Lung microvascular endothelial cell (primary cell): ENCODE data around the gene TFF1. TPM values are rescaled to one million over a fixed set of nuclear protein-coding genes. Genes with fewer than 3 reads are reported as not detected.

Experiments
- DNase-seq, 2 donors: peaks; one replicate each; pipeline versions ENCODE4 v3.0.0 to v3.0.0-alpha.2; 2010; ENCODE audit warnings: low read depth in 2 of 2
- total RNA-seq: library from RNA; depleted of rRNA; stranded (reverse); fragments of >200 nt; gene quantifications from 2 replicates; pipeline ENCODE4 v1.2.1, GENCODE V29; 2014

TFF1 gene
- total RNA-seq, 1 donor from 2014 or later = not detected

DNA sequence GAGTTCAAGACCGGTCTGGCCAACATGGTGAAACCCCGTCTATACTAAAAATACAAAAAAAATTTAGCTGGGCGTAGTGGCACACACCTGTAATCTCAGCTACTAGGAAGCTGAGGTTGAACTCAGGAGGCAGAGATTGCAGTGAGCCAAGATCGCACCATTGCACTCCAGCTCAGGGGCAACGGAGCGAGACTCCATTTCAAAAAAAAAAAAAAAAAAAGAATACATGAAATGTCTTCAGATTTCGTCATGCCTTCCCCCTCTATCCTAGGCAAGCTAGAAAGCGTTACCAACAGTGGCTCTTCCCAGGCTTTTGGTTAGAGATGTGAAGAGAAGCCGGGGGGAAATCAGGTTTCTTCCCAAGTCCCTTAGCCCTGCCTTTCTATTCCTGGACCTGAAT, 3.6 kb downstream of the TFF1 start:
- no peak for DNase-seq

GRCh38 chr21:42362198-42362597, 4.1 kb downstream of the TFF1 start:
- DNase-seq = no peak

DNA sequence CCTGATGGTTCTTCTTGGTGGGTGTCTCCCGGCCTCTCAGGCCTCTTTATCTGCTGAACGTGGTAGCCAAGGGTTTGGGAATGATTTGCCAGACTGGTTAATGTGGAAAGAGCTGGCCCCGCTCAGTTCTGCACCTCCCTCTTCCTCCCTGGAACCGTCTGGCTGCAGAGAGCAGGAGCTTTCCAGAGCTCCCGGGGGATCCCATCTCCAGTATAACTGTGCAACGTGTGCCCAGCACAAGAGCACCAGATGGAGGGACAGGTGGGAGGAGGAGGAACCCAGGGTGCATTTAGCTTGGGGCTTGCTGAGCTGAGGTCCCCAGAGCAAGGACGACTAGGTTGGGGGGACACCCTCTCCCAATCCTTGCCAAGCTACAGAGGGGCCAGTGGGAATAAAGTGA, 5.0 kb downstream of the TFF1 start:
- no peak for DNase-seq

DNA sequence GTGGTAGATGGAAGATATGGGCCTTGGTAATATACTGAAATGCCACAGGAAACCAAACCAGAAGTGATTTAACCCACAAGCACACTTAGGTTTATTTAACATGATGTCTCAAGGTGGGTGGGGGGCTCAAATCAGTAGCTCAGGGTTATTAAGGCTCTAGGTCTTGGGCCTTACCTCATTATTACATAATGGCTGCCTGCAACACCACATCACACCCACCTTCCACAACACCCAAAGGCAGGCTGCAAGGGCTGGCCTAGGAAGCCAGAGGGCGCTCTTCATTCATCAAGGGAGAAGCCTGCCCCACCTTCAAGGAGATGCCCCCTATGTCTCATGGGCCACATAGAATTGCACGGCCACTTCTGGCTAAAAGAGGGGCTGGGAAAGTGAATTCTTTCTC, 6.0 kb downstream of the TFF1 start:
- DNase-seq = no peak

GRCh38 chr21:42358937-42359336, 7.4 kb downstream of the TFF1 start:
- no peak for DNase-seq

- DNase-seq = no peak
Observed at GRCh38 chr21:42358261-42358660, 8.1 kb downstream of the TFF1 start.

DNA sequence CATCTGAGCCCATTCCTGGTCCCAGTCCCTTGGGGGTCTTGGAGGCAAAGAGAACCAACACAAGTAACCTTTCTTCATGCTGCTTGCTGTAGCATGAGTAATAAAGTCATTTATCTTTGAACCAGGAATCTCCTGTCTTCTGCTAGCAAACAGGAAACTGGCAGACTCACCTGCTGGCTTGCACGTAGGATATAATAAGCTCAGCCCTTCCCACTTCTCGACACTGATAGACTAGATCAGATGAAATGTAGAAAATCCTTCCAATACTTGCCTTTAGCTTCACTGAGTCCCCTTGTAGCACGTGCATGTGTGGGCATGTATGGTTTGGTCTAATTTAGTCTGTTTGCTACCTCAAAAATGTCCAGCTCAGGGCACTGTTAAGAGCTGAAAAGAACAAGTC, 9.0 kb downstream of the TFF1 start:
- DNase-seq = no peak

DNA sequence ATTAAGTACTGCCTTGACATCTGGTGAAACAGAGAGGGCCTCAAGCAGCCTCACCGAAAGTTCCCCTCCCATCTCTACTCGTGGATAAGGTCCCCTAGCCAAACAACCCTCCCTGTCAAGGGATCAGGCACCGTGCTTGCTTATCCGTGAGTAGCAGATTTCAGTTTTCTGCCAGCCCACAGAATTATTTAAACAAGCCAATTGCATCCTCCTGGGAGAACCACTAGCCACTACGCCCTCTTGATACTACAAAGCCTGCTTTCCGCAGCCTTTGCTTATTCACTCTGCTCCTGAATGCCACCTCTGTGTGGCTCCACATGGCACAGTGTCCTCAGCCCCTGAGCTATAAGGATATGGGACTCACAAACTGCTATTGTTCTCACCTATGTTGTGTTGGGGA, 9.7 kb downstream of the TFF1 start:
- no peak for DNase-seq

DNA sequence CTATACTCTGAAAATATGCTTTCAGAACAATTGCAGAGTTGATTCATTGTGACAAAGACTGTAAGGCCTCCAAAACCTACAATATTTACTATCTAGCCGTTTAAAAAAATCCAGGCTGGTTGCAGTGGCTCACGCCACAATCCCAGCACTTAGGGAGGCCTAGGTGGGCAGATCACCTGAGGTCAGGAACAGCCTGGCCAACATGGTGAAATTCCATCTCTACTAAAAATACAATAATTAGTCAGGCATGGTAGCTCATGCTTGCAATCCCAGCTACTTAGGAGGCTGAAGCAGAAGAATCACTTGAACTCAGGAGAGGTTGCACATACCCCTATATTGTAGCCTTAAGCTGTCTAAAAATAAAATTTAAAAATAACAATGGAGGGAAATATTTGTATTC, 10.3 kb downstream of the TFF1 start:
- DNase-seq = no peak

DNA sequence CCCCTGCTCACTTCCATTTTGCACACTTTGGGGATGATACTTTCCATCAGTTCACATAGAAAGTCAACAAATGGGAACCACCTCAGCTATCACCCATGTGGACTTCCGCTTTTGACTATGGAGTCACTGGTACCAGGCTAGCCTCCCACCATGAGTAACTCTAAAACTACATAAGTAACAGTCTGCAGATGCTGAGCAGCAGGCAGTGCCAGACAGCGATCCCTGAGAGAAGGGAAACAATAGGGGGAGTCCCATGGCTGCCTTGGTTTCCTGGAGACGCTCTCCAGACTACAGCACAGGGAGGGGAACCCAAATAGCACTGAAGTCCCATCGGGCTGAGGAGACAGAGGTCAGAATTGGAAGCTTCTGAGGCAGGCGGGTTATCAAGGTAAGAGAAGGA, 12.7 kb downstream of the TFF1 start:
- no peak for DNase-seq

DNA sequence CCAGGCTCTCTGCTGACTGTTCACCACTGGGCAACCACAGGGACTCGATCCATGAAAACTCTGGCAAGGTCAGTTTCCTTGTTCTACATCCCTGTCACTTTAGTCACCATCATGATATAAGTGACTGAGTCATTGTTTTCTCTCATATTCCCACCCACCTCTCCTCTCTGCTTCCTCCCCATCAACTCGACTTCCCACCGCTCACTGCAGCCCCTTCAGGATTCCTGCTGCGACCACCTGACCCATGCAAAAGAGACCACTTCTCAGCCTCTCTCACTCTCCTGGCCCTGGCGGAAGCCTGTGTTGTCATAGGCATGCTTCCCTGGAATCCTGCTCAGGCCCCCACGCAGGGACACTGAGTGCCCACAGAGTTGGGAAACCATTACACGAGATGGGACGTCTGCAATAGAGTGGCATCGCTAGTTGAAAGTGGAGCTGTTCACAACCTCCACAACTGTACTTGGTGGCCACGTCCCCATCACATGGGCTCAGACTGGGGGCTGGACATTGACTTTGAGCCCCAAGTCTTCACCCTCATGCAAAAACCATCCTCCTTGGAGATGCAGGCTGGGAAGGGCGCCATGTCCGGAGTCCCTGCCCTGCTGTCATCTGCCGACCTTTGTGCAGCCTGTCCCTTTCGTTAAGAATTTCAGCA, 13.8 kb downstream of the TFF1 start:
- no peak for DNase-seq

- no peak for DNase-seq
Observed at GRCh38 chr21:42351626-42352440, 14.5 kb downstream of the TFF1 start.

DNA sequence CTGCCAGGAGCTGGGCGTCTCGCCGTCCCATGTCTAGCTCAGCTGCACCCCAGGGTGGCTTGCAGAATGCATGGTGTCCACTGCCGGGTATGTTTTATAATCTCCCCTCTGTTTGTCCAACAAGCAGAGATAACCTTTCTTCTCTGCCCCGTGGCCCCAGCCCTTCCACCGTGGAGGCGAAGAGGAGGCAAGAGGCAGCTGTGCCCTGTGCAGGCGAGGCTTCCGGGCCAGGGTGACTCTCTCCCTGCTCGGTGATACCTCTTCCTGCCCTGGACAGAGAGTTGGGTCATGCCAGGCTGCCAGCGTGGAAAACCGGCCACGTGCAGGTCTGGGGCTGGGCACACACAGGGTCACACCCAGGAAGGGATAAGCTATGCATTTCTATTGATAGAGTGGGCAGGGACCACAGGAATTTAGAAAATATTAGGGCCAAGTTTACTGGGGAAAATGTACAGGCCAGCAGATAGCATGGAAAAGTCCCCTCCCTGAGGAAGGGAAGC, 15.4 kb downstream of the TFF1 start, which contains the start of gene TFF2:
Gene TFF2, minus strand, starts transcription at position 68 of the 500 bp plus-strand sequence. Its CDS starts 37 bp downstream, at position 31.
- DNase-seq = peak in 1 of 2 donors; percentile 22

- DNase-seq = no peak
Observed at GRCh38 chr21:42350318-42350910, 15.9 kb downstream of the TFF1 start.

- DNase-seq = no peak
Observed at GRCh38 chr21:42349420-42350317, 16.7 kb downstream of the TFF1 start.

DNA sequence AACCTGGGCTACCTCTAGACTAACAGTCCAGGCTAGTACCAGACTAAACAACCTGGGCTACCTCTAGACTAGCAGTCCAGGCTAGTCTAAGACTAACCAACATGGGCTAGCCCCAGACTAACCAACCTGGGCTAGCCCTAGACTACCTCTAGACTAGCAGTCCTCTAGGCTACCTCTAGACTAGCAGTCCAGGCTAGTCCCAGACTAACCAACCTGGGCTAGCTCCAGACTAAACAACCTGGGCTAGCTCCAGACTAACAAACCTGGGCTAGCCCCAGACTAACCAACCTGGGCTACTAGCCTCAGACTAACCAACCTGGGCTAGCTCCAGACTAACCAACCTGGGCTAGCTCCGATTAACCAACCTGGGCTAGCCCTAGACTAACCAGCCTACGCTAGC, 17.6 kb downstream of the TFF1 start:
- DNase-seq = no peak

- DNase-seq = no peak
Observed at GRCh38 chr21:42347601-42348327, 18.6 kb downstream of the TFF1 start.

DNA sequence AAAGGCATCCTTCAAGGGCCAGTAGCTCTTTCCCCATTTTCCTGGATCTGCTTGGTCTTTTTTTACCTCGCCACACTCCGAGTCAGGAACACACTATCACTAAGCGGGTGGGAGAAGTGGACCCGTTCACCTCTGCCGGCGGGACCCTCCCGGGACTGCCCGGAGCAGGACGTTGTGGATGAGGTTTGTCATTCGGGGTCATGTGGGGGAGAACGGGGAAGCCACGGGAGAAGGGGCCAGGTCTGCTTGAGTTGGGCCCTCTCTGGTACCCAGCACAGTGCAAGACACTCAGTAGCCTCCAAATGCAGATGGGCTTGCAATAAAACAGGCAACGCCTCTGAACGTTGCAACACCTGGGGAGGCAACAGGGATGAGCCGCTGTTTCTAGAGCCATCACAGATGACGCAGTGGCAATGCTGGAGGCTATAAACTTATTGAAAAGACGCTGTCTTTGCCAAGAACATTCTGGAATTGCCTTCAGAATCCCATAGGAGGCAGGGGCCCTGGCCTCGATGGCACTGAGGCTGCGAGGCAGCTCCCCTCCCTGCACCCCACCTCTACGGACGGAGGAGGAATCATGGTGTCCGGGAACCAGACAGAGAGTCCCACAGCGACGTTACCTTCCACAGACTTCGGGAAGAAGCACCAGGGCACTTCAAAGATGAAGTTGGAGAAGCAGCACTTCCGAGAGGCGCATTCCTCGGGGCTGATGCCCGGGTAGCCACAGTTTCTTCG, 19.3 kb downstream of the TFF1 start:
- no peak for DNase-seq

DNA sequence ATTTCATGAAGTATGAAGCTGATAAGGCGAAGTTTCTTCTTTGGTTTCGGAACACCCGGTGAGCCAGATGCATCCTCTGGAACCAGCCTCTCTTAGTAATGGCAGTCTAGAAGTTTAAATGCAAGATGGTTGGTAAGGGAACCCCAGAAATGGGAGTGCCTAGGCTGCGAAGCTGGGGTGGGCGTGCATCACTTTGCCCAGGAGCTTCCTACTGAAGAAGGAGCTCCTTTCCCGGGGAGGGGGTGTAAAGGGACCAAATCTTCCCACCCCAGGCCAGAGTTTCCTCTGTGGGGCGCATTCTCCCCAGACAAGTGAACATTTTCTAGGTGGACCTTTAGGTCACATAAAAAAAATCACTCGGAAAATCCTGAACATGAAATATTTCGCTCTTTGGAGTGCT, 19.9 kb downstream of the TFF1 start:
- no peak for DNase-seq

- no peak for DNase-seq
Observed at GRCh38 chr21:42344631-42345030, 21.7 kb downstream of the TFF1 start.
